ENCODE results near the gene MACROD2.

DNA sequence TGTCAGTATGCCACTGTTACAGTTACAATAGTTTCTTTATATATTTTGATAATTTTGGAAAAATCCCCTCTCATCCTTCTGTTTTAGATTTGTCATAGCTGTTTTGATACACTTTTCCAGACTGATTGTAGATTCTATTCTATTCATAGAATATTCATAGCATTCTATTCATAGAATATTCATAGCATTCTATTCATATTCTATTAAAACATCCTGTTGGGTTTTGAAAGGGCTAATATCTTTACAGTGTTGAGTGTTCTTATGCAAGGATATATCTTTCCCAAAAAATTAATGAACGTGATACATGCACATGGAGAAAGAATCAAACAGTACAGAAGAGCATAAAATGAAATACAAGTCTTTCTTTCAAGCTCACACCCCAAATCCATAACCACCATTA lies 38.0 kb downstream of the MACROD2 start:
- TF ChIP-seq EZH2 (IDR thresholded peaks at IDR 0.05; ENCODE audit: low read length) = no peak
- TF ChIP-seq, protein P1, sequence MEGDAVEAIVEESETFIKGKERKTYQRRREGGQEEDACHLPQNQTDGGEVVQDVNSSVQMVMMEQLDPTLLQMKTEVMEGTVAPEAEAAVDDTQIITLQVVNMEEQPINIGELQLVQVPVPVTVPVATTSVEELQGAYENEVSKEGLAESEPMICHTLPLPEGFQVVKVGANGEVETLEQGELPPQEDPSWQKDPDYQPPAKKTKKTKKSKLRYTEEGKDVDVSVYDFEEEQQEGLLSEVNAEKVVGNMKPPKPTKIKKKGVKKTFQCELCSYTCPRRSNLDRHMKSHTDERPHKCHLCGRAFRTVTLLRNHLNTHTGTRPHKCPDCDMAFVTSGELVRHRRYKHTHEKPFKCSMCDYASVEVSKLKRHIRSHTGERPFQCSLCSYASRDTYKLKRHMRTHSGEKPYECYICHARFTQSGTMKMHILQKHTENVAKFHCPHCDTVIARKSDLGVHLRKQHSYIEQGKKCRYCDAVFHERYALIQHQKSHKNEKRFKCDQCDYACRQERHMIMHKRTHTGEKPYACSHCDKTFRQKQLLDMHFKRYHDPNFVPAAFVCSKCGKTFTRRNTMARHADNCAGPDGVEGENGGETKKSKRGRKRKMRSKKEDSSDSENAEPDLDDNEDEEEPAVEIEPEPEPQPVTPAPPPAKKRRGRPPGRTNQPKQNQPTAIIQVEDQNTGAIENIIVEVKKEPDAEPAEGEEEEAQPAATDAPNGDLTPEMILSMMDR (optimal IDR thresholded peaks at IDR 0.05 in 1 of 3, IDR thresholded peaks at IDR 0.05 in 1 of 3, conservative IDR thresholded peaks at IDR 0.05 in 1 of 3; ENCODE audit: extremely low read depth in 1 of 3, insufficient read depth in 2 of 3, low read length in 3 of 3) = no peak
